ENCODE measurements around the gene PICALM.

PICALM gene

GRCh38 chr11:85951428-85952107 is 117.3 kb downstream of the PICALM start:
- H3K4me3 ChIP-seq (ENCODE audit: low read depth, low read length): no peak overlapping the region
- TF ChIP-seq CTCF (IDR thresholded peaks at IDR 0.05; ENCODE audit: low read depth, low read length): no peak

GRCh38 chr11:85951049-85951405 is 117.9 kb downstream of the PICALM start:
- no peak for TF ChIP-seq CTCF (IDR thresholded peaks at IDR 0.05; ENCODE audit: low read depth, low read length)

GRCh38 chr11:85950317-85951048 is 118.4 kb downstream of the PICALM start:
- H3K4me3 ChIP-seq (ENCODE audit: low read depth, low read length): no peak overlapping the region
- TF ChIP-seq CTCF (IDR thresholded peaks at IDR 0.05; ENCODE audit: low read depth, low read length): no peak

More at GRCh38 chr11:85951049-85951405, 117.9 kb downstream of the PICALM start:
- H3K4me3 ChIP-seq (ENCODE audit: low read depth, low read length): no peak overlapping the region

- H3K4me3 ChIP-seq (ENCODE audit: low read depth, low read length): no peak overlapping the region
- no peak for TF ChIP-seq CTCF (IDR thresholded peaks at IDR 0.05; ENCODE audit: low read depth, low read length)
Observed at GRCh38 chr11:85949798-85950197, 119.1 kb downstream of the PICALM start.

- H3K4me3 ChIP-seq (ENCODE audit: low read depth, low read length): no peak overlapping the region
- TF ChIP-seq CTCF (IDR thresholded peaks at IDR 0.05; ENCODE audit: low read depth, low read length): no peak
Observed at GRCh38 chr11:85948884-85949283, 120.0 kb downstream of the PICALM start.

- H3K4me3 ChIP-seq (ENCODE audit: low read depth, low read length): no peak overlapping the region
- no peak for TF ChIP-seq CTCF (IDR thresholded peaks at IDR 0.05; ENCODE audit: low read depth, low read length)
Observed at GRCh38 chr11:85947431-85948272, 121.2 kb downstream of the PICALM start.

Data from WI38 (cell line).